ENCODE data around the gene DCLK1.

DNA sequence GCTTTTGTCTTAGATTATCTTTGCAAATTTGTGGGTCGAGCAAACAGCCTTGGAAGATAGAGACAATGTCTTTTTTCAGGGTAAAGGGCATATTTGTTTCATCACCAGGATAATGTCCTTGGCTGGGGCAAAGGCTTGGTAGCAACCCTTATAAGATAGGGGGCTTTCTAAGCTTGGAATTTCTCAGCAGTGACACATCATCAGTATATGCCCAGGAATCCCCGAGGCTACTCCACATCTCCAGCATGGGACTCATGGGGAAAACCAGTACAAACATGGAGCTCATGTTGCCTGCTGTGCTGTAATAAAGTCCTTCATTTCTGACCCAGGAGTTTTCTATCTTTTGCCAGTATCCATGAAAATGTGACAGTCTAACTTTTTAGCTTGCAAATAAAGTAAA is 77.1 kb downstream of the DCLK1 start:
- TF ChIP-seq, protein P1, sequence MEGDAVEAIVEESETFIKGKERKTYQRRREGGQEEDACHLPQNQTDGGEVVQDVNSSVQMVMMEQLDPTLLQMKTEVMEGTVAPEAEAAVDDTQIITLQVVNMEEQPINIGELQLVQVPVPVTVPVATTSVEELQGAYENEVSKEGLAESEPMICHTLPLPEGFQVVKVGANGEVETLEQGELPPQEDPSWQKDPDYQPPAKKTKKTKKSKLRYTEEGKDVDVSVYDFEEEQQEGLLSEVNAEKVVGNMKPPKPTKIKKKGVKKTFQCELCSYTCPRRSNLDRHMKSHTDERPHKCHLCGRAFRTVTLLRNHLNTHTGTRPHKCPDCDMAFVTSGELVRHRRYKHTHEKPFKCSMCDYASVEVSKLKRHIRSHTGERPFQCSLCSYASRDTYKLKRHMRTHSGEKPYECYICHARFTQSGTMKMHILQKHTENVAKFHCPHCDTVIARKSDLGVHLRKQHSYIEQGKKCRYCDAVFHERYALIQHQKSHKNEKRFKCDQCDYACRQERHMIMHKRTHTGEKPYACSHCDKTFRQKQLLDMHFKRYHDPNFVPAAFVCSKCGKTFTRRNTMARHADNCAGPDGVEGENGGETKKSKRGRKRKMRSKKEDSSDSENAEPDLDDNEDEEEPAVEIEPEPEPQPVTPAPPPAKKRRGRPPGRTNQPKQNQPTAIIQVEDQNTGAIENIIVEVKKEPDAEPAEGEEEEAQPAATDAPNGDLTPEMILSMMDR (IDR thresholded peaks at IDR 0.05; ENCODE audit: poor library complexity), result no peak
- TF ChIP-seq EZH2phosphoT487 (IDR thresholded peaks at IDR 0.05; ENCODE audit: low read depth, severe bottlenecking, unreplicated experiment), result no peak

Measured in hepatocyte (in vitro differentiated cells).